Measurements from ENCODE around the gene DENND1A. TPM values are rescaled to one million over a fixed set of nuclear protein-coding genes. Genes with fewer than 3 reads are reported as not detected.

Gene DENND1A
- total and polyA plus RNA-seq, 2 of the 13 experiments (the other 11 are each of a cell fraction or from before 2014, with no cell fraction given) = 14.8 to 30.1 TPM

DNA sequence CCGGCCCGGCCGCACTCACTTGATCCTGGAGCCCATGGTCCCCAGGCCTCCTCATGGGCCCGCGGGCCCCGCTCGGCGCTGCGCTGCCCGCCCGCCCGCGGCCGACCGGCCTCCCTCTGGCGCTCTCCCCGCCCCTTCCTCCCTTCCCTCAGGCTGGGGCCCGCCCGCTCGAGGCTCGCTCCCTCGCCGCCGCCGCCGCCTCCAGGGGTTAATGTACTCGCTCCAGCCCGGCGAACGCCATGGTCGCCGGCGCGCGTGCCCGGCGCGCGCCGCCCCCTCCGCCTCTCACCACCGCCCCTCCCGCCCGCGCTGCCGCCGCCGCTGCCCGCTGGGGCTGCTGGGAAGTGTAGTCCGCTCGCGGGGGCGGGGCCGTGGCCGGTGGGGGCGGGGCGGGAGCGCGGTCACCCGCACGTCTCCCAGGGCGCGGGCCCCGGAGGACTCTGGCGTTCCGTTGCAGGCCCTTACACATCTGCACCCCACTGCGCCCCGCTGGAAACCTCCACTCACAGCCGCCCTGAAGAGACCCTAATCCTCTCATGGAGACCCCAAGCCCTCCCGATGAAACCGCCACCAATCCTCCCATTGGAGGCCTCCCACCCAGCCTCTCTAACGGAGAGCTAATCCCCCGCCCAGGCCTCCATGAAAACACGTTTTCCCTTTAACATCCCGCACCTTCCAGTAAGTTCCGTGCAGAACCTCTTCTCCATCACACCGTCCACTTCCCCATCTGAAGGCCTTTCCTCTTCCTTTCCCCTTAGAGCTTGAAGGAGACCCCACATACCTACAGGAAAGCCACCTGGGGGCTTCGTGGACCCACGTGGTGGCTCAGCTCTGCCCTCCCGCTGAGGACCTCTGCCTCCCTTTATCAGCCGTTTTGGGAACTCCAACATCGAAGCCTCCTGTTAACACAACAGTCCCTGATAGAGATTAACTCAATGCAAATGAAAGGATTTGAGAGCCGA is at the start of gene DENND1A (continued):
- TF ChIP-seq, protein P1, sequence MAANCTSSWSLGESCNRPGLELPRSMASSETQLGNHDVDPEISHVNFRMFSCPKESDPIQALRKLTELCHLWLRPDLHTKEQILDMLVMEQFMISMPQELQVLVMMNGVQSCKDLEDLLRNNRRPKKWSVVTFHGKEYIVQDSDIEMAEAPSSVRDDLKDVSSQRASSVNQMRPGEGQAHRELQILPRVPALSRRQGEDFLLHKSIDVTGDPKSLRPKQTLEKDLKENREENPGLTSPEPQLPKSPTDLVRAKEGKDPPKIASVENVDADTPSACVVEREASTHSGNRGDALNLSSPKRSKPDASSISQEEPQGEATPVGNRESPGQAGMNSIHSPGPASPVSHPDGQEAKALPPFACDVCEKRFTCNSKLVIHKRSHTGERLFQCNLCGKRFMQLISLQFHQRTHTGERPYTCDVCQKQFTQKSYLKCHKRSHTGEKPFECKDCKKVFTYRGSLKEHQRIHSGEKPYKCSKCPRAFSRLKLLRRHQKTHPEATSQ (CRISPR knock-in tag; IDR thresholded peaks at IDR 0.05; ENCODE audit: borderline replicate concordance) = no peak
- TF ChIP-seq ZNF143 (CRISPR knock-in tag; IDR thresholded peaks at IDR 0.05) (peak; percentile 82), ZBTB7B (CRISPR knock-in tag; IDR thresholded peaks at IDR 0.05) (peak; percentile 35; the same call in 1 of the 2 replicates), ZFP37 (CRISPR knock-in tag; IDR thresholded peaks at IDR 0.05; ENCODE audit: borderline replicate concordance) (0 out of 2 replicates have a peak, but pooled peaks have one; percentile 32), ZNF782 (CRISPR knock-in tag; IDR thresholded peaks at IDR 0.05; ENCODE audit: borderline replicate concordance) (no peak), NKX3-1 (CRISPR knock-in tag; IDR thresholded peaks at IDR 0.05) (peak; percentile 24), ZMYM2 (CRISPR knock-in tag; IDR thresholded peaks at IDR 0.05) (0 out of 2 replicates have a peak, but pooled peaks have one; percentile 35), AHR (CRISPR knock-in tag; IDR thresholded peaks at IDR 0.05) (peak; percentile 50; the same call in 1 of the 2 replicates), ATF7-NPFF (CRISPR knock-in tag; IDR thresholded peaks at IDR 0.05; ENCODE audit: low read depth) (0 out of 2 replicates have a peak, but pooled peaks have one; percentile 20), SP1 (IDR thresholded peaks at IDR 0.05) (no peak), SP1 (CRISPR knock-in tag; IDR thresholded peaks at IDR 0.05) (peak; percentile 47; the same call in 1 of the 2 replicates), ASH2L (IDR thresholded peaks at IDR 0.05; ENCODE audit: insufficient read length, low read depth, low read length) (peak; percentile 52), GABPA (IDR thresholded peaks at IDR 0.05; ENCODE audit: low read depth, low read length) (peak; percentile 18; the same call in 1 of the 2 replicates), GABPA (CRISPR knock-in tag; IDR thresholded peaks at IDR 0.05; ENCODE audit: low read depth) (no peak), ZNF543 (CRISPR knock-in tag; IDR thresholded peaks at IDR 0.05) (0 out of 2 replicates have a peak, but pooled peaks have one; percentile 73), ZNF430 (CRISPR knock-in tag; IDR thresholded peaks at IDR 0.05) (peak; percentile 44; the same call in 1 of the 2 replicates)
- TF ChIP-seq, protein P2, sequence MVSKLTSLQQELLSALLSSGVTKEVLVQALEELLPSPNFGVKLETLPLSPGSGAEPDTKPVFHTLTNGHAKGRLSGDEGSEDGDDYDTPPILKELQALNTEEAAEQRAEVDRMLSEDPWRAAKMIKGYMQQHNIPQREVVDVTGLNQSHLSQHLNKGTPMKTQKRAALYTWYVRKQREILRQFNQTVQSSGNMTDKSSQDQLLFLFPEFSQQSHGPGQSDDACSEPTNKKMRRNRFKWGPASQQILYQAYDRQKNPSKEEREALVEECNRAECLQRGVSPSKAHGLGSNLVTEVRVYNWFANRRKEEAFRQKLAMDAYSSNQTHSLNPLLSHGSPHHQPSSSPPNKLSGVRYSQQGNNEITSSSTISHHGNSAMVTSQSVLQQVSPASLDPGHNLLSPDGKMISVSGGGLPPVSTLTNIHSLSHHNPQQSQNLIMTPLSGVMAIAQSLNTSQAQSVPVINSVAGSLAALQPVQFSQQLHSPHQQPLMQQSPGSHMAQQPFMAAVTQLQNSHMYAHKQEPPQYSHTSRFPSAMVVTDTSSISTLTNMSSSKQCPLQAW (CRISPR knock-in tag; IDR thresholded peaks at IDR 0.05) = peak; percentile 52; the same call in 1 of the 2 replicates
- TF ChIP-seq, protein P3, sequence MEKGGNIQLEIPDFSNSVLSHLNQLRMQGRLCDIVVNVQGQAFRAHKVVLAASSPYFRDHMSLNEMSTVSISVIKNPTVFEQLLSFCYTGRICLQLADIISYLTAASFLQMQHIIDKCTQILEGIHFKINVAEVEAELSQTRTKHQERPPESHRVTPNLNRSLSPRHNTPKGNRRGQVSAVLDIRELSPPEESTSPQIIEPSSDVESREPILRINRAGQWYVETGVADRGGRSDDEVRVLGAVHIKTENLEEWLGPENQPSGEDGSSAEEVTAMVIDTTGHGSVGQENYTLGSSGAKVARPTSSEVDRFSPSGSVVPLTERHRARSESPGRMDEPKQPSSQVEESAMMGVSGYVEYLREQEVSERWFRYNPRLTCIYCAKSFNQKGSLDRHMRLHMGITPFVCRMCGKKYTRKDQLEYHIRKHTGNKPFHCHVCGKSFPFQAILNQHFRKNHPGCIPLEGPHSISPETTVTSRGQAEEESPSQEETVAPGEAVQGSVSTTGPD (CRISPR knock-in tag; IDR thresholded peaks at IDR 0.05) = peak; percentile 28; the same call in 1 of the 2 replicates
- TF ChIP-seq, protein P4, sequence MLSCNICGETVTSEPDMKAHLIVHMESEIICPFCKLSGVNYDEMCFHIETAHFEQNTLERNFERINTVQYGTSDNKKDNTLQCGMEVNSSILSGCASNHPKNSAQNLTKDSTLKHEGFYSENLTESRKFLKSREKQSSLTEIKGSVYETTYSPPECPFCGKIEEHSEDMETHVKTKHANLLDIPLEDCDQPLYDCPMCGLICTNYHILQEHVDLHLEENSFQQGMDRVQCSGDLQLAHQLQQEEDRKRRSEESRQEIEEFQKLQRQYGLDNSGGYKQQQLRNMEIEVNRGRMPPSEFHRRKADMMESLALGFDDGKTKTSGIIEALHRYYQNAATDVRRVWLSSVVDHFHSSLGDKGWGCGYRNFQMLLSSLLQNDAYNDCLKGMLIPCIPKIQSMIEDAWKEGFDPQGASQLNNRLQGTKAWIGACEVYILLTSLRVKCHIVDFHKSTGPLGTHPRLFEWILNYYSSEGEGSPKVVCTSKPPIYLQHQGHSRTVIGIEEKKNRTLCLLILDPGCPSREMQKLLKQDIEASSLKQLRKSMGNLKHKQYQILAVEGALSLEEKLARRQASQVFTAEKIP (CRISPR knock-in tag; IDR thresholded peaks at IDR 0.05; ENCODE audit: borderline replicate concordance) = no peak
- TF ChIP-seq, protein P5, sequence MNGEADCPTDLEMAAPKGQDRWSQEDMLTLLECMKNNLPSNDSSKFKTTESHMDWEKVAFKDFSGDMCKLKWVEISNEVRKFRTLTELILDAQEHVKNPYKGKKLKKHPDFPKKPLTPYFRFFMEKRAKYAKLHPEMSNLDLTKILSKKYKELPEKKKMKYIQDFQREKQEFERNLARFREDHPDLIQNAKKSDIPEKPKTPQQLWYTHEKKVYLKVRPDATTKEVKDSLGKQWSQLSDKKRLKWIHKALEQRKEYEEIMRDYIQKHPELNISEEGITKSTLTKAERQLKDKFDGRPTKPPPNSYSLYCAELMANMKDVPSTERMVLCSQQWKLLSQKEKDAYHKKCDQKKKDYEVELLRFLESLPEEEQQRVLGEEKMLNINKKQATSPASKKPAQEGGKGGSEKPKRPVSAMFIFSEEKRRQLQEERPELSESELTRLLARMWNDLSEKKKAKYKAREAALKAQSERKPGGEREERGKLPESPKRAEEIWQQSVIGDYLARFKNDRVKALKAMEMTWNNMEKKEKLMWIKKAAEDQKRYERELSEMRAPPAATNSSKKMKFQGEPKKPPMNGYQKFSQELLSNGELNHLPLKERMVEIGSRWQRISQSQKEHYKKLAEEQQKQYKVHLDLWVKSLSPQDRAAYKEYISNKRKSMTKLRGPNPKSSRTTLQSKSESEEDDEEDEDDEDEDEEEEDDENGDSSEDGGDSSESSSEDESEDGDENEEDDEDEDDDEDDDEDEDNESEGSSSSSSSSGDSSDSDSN (CRISPR knock-in tag; IDR thresholded peaks at IDR 0.05) = peak; percentile 85; the same call in 1 of the 2 replicates
